D341Med (cell line): Measurements from ENCODE around the gene KIAA1217.

Experiments used
- DNase-seq: peaks from one replicate; pipeline ENCODE4 v3.0.0; 2012; ENCODE audit warnings: low spot score

The KIAA1217 gene

DNA sequence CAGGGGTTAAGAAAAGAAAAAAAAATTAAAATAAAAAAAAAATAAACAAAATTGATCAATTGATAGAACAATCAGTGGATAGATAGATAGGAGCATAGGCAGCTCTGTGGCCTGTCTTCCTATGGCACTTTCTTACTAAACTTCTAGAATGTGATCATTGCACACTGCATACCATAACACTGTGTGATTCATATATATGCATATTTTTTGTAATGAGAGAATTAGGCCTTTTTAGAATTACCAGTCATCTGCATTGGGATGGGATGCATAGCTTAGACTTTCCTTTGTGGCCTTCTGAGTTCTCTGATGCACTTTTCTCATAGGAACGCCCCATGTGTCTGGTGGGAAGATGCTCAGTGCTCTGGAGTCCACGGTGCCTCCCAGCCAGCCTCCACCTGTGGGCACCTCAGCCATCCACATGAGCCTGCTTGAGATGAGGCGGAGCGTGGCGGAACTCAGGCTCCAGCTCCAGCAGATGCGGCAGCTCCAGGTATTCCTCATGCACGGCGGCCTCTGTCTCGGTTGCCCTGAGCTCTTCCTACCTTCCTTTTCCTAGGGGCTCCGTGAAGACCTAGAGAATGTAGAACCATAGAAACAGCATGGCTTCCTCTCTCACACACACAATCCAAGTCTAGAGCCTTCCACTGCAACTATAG is 292.2 kb downstream of the KIAA1217 start:
- DNase-seq, result no peak

DNA sequence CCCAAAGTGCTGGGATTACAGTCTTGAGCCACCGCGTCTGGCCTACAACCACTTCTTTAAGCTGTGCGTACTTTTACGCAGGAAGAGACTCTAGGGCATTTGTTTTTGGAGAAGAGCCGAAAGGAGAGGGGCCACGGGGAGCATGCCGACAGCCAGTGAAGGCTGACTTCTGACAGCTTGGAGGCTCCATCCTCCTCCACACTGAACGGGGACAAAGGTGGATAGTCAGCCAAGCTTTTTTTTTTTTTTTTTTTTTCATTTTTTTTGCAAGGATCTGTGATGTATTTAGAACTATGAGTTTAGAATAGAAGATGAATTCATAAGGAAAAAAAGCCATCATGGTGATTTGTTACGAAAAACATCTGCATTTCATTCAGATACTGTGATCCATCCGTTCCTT is 293.1 kb downstream of the KIAA1217 start:
- no peak for DNase-seq

DNA sequence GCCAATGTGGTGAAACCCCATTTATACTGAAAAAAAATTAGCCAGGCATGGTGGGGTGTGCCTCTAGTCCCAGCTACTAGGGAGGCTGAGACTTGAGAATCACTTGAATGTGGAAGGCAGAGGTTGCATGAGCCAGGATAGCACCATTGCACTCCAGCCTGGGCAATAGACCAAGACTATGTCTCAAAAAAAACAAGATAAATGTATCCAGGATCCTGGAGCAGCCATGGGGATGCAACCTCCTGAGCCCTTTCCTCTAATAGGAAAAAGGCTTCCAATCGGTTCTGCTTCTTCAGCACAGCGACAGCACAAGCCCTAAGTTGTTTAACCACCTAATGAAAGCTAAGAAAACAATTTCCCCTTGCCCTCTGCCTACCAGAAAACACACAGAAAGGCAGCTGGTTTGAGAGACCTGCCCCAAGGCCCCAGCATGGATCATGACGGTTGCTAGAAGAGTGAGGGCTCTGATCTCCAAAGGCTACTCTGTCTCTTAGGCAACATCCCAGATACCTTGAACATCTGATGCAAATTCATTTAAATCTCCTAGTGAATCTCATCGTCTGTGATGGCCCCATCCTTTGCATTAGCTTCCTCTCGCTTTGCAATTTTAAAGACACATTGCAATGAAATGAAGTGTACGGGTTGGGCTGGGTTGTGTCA is 294.0 kb downstream of the KIAA1217 start:
- no peak for DNase-seq

DNA sequence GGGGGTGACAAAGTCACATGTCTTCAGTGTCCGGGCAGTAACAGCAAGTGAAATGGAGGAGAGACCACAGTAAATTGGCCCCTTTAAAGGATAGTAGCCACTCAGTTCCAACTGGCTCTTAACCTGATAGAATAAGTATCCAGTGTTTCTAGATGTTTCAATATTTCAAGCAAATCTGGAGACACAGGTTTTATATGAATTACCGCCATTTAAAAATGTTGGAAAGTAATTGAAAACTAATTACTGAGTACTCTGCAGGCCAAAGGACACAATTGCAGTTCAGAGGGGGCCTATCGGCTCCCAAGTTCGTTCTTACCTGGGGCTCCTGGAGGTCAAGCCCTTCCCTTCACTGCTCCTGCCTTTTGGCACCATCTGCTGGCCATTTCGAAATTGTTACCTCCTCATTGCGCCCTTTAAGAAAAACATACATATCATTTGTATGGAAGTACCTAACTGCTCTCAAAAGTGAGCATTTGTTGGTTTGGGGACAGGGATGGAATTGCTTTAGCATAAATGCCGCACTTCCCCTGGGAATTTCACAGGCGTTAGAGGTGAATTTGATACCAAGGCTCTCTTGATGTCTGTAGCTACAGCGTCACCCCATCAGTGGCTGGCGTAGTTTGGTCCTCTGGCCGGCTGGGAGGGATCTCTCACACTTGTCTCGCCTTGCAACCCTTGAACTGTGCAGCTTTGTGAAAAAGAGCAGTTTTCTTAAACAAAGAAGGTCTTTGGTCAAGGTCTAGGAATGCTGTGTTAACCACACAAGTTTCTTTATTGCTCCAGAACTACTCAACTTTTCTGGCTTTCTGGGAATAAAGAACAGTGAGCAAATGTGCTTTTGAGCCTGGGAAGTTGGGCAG is 294.8 kb downstream of the KIAA1217 start:
- peak; percentile 56 for DNase-seq

DNA sequence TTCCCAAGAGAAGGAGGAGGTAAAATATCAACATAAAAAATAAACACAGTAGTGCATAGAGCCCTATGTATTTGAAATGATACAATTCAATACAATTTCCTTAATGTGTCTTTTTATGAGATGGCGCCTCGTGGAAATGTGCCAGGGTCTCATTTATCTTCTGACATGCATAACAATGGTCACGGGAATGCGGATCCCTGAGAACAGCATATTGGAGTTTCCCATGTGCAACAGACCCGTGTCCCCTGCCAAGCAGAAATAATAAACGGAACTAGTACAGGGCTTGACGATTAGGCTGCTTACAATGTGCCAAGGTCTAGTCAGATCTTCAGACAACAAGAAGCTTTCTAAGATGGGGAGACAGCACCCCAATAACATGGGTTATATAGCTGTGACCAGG is 296.8 kb downstream of the KIAA1217 start:
- no peak for DNase-seq

DNA sequence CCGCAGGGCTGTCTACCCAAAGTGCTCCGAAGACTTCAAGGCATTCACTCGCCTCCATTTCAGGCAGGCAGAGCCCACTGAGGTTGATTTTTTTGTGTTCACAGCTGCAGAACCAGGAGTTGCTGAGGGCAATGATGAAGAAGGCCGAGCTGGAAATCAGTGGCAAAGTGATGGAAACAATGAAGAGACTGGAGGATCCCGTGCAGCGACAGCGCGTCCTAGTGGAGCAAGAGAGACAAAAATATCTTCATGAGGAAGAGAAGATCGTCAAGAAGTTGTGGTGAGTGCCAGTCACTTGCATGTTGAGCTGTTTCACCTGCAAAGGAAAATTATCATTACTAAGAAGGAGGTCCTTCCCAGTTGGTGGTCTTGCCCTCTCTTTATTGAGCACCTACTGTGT is 304.2 kb downstream of the KIAA1217 start:
- DNase-seq, result no peak

DNA sequence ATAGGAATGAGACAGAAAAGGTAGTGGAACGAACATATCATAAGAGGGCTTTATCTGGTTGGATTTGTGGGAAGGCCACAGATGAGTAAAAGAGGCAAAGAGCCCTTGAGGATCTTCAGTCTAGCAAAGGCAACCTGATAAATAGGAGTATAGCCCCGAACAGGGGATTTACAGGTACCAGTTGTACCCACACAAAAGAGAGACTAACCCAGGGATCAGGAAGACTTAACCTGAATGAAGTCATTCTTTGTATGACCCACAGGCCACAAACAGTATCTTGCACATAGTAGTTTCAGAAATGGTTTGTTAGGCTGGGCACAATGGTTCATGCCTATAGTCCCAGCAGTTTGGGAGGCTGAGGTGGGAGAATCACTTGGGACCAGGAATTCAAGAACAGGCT is 306.5 kb downstream of the KIAA1217 start:
- no peak for DNase-seq

DNA sequence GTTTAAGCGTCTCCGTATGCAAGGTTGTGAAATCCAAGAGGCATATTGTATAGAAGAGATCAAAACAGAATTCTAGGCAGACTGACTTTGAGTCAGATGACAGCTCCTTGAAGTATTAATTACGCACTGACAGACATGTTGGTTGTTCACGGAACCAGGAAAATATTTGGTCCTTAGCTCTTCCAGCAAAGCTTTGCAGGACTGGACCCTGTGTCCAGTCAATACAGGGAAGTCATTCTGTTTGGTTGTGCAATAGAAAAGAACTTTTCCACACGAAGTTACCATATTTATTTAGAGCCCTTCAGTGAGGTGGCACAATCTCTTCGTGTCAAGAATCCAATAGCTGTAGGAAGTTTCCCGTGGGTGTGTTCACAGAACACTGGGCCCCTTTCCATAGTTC is 309.5 kb downstream of the KIAA1217 start:
- no peak for DNase-seq

DNA sequence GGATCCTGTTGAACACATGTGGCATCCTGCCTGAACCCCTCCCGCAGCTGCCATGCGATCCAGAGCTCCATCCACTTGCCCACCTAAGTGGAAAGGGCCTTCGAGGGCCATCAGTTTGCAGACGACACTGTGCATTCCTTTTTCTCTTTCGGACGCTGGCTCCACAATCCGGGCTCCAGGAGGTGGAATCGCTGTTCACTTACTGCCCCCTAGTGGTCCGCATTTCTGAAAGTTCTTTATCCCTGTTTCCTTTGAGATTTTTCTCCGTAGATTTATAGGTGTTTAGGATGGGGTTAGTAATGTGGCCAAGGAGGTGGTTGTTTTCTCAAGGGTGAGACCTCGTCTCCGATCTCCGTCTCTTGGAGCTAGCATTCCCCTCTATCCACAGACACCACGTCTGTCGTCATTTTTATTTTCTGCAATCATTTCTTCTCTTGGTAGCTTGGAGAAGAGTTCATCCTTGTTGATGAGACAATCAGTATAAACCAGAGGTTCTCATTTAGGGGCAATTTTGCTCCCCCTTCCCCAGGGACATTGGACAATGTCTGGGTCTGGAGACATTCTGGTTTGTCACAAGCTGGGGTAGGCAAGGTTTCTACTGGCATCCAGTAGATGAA is 310.2 kb downstream of the KIAA1217 start:
- DNase-seq, result peak; percentile 76

DNA sequence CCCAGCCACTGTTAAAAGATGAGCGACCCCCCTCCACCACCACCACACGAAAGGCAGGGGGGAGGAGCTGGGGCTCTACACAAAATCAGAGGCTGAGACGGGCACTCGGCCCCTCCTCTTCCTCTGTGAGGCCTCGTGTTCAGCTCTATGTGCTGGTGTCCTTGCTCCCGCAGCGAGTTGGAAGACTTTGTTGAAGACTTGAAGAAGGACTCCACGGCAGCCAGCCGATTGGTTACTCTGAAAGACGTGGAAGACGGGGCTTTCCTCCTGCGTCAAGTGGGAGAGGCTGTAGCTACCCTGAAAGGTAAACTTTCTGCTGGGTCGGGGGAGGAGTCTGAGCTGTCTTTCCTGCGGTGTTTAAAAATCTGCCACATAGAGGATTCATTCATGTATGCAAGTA is 311.0 kb downstream of the KIAA1217 start:
- DNase-seq, result no peak

DNA sequence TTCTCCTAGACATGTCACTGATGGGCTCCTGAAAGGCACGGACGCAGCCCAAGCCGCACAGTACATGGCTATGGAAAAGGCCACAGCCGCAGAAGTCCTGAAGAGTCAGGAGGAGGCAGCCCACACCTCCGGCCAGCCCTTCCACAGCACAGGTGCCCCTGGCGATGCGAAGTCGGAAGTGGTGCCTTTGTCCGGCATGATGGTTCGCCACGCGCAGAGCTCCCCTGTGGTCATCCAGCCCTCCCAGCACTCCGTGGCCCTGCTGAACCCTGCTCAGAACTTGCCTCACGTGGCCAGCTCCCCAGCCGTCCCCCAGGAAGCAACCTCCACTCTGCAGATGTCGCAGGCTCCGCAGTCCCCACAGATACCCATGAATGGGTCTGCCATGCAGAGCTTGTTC is 315.4 kb downstream of the KIAA1217 start:
- no peak for DNase-seq

DNA sequence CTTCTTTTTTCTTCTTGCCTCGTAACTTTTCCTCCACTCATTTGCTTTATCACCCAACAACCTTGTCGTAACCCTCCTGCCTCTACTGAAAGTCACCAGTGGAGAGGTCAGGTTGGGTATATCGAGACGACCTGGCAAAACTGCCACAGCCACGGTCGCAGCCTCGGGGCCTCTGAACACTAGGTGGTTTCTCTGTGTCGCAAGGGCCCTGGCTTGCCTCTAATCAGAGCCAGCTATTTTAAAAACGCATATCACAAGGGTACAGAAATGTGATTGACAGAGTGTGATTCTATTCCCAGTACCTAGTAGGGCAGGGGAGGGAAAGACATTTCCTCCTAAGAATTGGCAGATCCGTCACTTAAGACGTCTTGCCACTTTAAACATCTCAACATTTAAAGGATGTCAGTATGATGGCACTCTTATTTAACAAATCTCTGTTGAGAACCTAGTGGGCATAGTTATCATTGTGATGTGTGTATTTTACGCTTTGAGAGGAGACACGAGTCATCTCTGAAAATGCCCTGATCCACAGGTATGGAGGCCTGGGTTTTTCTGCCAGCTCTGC is 317.2 kb downstream of the KIAA1217 start:
- no peak for DNase-seq

DNA sequence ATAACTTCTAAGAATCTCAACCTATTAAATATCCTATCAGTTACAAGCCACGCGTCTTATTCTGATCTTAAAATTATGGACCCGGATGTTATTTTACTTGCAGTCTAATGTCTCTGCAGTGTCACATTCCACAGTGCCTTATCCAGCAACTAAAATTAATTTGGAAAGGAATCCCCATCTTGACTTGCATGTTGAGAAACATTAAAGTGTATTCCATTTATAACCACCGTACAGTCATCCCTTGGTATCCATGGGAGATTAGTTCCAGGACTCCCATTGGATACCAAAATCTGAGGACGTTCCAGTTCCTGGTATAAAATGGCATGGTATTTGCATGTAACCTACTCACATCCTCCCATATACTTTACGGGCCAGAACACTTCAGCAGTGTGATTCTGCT is 320.0 kb downstream of the KIAA1217 start:
- DNase-seq, result no peak

DNA sequence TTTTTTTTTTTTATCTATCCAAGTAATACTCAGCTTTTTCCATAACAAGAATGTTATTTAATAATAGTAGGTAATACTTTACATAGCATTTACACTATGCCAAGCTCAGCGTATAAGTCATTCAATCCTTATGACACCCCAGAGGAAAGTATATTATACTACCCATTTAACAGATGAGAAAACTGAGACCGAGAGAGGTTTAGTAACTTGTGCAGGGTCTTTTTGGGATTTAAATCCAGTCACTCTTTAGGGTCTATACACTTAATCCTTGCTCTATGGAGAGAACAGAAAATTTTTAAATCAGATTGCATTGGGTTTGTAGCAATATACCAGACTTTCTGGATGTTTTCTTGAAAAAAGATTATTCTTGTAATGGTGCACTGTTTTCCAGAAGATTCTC is 322.5 kb downstream of the KIAA1217 start:
- no peak for DNase-seq

DNA sequence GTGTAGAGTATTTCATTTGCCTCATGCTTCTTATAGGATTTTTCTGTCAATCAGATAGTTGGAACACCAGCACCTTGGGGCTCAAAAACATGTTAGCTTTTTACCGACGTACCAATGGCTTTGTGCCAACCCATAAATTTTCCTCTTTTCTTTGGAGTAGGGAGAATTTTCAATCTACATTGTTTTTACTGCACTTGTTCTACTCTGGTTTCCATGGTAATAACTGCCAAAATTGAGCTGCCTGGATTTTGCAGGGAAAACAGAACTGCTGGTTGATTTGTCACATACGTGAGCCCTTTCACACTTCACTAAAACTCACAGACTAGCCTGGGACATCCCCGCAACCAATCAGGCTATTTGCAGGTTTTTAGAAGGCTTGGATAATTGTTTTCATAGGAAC is 325.0 kb downstream of the KIAA1217 start:
- DNase-seq, result no peak

DNA sequence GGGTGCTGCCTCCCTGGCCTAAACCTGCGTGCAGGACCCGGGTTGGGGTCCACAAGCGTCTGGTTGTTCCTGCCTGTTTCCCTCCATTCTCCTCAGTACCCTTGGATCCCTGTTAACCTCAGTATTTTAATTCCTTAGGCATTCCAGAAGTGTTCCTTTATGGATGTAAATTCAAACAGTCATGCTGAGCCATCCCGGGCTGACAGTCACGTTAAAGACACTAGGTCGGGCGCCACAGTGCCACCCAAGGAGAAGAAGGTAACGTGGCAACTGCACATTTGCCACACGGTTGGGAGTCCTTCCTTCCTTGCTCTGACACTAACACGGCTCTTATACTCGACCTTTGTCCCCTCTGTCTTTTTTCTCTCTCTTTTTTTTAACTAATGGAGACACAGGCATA is 327.7 kb downstream of the KIAA1217 start:
- DNase-seq, result no peak

DNA sequence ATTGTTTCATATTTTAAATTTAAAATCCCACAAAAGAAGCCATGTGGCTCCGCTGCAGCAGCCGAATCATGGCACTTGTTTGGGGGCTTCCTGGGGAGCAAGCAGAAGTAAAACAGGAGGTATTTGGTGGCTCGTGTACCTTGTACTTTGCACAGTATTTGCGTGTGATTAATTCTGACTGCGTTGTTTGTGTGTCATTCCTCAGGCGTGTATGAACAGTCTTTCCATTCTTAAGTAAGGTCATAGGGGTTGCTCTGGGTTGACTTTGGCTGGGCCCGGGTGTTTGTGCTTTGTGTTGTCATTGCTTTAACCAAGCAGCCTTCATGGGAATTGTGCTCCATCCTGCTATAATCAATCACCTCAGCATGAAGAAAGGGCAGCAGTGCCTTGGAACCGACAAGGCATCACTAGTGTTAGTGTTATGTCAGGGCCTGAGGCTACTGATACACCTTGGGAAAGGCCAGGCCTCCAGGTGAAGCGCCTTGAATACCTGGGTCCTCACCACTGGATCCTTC is 332.4 kb downstream of the KIAA1217 start:
- DNase-seq, result no peak

DNA sequence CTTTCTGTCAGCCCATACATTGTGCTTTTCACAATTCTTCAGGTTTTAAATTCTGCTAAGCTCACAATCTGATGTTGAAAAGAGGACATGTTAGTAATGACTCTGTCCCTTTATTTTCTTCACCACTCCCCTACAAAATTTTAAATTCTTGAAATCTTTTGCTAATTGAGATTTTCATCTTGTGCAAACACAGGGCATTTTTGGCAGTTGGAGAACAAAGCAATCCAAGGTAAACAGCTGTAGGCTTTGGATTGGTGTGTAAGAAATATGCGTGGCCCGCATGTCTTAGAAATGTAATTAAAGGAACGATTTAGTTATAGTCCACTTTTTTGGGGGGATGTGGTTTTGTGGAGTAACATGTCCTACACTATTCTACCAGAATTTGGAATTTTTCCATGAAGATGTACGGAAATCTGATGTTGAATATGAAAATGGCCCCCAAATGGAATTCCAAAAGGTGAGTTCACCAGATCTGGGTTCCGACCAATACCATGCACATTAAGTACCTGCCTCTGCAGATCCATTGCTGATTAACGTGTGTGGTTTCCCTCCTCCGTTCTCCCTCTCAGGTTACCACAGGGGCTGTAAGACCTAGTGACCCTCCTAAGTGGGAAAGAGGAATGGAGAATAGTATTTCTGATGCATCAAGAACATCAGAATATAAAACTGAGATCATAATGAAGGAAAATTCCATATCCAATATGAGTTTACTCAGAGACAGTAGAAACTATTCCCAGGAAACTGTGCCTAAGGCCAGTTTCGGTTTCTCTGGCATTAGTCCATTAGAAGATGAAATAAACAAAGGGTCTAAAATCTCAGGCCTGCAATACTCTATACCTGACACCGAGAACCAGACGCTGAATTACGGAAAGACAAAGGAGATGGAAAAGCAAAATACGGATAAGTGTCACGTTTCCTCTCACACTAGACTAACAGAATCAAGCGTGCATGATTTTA is 333.7 kb downstream of the KIAA1217 start:
- no peak for DNase-seq

DNA sequence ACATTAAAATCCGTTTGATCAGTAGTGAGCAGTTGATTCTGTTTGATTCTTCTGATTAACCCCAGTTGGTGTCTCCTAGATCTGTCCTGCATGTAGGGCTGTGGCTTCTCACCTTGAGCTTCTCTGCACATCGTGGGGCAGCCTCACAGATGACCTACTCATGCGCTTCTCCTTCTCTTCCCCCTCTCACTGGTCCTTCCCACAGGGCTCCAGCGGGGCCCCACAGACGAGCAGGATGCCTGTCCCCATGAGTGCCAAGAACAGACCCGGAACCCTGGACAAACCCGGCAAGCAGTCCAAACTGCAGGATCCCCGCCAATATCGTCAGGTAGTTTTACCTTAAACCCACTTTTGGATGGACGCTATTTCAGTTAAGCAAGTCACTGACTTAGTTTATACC is 335.8 kb downstream of the KIAA1217 start:
- no peak for DNase-seq

DNA sequence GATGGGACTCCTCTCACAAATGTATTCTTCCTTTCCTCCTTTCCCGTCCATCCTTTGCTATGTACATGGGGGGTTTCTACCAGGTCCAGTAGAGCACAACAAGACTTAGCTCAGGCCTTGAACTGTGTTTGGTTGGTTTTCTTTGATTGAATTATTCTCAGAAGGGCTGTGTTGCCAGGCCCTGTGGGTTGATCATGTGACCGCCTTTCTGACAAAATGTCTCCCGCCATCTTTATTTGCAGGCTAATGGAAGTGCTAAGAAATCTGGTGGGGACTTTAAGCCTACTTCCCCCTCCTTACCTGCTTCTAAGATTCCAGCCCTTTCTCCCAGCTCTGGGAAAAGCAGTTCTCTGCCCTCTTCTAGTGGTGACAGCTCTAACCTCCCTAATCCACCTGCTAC is 336.6 kb downstream of the KIAA1217 start:
- no peak for DNase-seq

DNA sequence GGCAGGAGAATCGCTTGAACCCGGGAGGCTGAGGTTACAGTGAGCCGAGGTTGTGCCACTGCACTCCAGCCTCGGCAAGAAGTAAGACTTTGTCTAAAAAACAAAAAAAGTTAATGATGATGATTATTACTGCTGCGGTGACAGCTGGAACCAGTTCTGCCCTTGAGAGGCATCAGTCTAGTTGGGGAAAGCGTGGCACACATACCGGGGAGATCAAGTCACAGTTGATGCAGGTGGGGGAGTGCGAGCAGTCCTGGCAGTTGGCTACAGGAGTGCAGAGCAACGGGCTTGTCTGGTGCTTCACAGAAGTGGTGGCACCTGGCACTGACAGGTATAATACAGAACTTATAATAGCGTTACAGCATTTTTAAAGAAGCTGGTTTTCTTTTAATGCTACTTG is 341.7 kb downstream of the KIAA1217 start:
- no peak for DNase-seq
